ENCODE results near the gene NIT1.

The NIT1 gene, protein sequence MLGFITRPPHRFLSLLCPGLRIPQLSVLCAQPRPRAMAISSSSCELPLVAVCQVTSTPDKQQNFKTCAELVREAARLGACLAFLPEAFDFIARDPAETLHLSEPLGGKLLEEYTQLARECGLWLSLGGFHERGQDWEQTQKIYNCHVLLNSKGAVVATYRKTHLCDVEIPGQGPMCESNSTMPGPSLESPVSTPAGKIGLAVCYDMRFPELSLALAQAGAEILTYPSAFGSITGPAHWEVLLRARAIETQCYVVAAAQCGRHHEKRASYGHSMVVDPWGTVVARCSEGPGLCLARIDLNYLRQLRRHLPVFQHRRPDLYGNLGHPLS

DNA sequence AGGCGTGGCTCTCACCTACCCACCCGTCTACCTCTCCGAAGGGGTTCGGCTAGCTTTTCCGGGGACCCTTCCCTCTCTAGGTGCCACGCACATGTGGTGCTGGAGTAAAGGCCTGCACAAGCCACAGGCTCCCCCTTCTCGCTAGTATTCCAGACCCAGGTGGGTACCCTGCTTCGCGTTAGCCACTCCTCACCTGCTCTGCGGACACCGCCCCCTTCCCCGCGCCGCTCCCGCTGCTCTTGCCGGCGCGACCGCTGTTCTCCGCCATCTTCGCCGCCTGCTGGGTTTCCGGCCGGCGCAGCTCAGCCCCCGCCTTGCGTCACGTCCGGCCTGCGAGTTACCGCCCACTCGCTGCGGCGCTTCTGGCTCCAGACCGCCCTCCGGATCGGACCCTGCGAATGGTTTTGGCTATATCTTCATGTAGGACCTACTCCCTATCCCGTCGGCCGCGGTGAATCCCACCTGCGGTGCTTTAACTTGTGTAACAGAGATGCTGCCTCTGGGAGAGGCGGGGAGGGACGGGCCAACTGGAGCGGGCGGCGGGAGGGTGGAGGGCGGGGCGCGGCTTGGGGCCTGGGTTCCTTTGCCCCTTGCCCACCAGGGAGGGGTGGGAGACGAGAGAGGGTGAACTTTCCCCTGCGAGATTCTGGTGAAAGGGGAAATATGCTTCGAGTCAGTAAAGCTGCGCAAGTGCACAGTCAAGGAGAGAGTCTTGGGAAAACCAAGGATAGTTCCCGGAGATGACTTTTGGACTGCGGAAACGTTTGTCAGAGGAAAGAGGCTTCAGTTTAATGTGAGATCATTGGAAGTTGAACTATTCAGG lies at the start of gene NIT1, which contains the start of gene PFDN2:
NIT1 (plus strand) TSS at position 347 of the 823 bp plus-strand sequence; CDS start at position 419, 72 bp downstream.
PFDN2 (minus strand) TSS at position 279 of the 823 bp plus-strand sequence; CDS start at position 268, 11 bp downstream.
- Mint-ChIP-seq H3K36me3 (ENCODE audit: low read depth) (peaks cover 27% of the 10 kb centered on the region), H3K4me3 (peak within 1 kb of the TSS; percentile 91), H3K9me3 (no peaks in the 10 kb centered on the region), H3K4me1 (ENCODE audit: low read depth) (peaks cover 49% of the 10 kb centered on the region), H3K27ac (peak within 1 kb of the TSS; percentile 98), H3K27me3 (ENCODE audit: low read depth) (no peaks in the 10 kb centered on the region)

DNA sequence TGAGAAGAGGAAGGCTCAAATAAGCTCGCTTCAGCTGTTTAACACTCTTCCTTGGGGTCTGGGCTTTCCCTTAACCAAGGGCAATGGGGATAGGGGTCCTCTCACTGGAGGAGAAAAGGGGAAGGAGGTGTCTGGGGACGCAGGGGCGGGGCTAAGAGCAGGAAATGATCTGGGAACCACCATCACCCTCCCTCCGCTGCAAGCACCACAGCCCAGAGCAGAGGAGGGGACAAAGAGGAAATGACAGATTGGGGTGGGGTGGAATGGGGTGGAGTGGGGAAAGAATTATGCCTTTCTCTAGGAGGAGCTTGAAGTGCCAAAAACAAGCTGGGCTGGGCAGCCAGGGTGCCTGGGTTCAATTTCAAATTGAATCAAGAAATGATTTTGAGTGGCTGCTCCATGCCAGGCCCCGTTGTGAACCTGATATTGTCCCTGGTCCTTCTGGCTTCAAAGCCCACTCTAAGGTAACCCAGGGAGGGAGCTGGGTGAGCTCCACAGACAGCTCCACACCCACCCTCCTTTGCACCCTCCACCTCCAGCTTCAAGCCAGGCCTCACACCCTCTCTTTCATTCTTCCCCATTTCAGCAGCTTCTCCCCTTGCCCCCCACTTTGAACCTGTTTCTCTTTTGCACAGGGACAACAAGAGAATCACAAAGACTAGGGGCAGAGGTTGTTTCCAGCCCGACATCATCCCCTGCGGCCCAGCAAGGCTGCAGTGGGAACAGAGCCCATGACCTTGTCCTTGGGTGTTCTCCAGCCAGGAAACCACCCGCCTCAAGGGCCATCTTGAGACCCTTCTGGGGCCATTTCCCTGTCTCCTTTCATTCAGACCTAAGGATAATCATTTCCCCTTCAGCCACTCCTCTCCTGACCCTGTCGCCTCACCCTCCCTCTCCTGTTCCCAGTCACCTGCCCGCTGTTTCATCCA lies 49.3 kb upstream of the NIT1 start:
- Mint-ChIP-seq H3K27me3 (ENCODE audit: low read depth) (no peaks in the 10 kb centered on the region), H3K27ac (peak overlapping the region; percentile 100), H3K4me3 (peak overlapping the region; percentile 100), H3K9me3 (no peaks in the 10 kb centered on the region), H3K4me1 (ENCODE audit: low read depth) (peaks cover 55% of the 10 kb centered on the region), H3K36me3 (ENCODE audit: low read depth) (peaks cover 36% of the 10 kb centered on the region)

DNA sequence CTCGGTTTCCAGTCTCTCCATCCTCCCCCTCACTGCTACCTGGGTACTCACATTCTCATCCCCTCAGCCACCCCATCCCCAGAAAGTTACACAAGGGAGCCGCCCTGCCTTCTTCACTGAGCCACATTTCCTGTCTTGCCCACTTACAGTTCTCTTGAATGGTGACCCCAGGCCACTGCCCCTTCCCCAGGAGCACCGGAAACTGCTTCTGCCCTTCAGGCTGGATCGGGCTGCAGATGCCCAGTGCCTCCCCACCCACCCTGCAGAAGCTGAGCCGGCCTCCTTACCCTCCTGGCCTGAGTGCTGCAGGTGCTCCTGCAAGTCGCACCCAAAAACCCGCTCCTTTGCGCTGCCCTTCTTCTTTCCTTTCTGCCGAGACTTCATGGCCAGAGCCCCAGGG lies 48.7 kb upstream of the NIT1 start:
- Mint-ChIP-seq H3K4me1 (ENCODE audit: low read depth) (peaks cover 52% of the 10 kb centered on the region), H3K27me3 (ENCODE audit: low read depth) (no peaks in the 10 kb centered on the region), H3K36me3 (ENCODE audit: low read depth) (peaks cover 30% of the 10 kb centered on the region), H3K9me3 (no peaks in the 10 kb centered on the region), H3K27ac (peak overlapping the region; percentile 100), H3K4me3 (peak overlapping the region; percentile 100)

GRCh38 chr1:161069731-161070270 lies 48.1 kb upstream of the NIT1 start, which contains the start of gene ARHGAP30:
ARHGAP30 (minus strand) TSS chr1:161069891; CDS start chr1:161069624, 267 bp downstream.
- no peaks in the 10 kb centered on the region for H3K27me3 Mint-ChIP-seq (ENCODE audit: low read depth)
- peaks cover 47% of the 10 kb centered on the region for H3K4me1 Mint-ChIP-seq (ENCODE audit: low read depth)
- H3K36me3 Mint-ChIP-seq (ENCODE audit: low read depth): peaks cover 25% of the 10 kb centered on the region
- peak within 1 kb of the TSS; percentile 100 for H3K27ac Mint-ChIP-seq
- H3K4me3 Mint-ChIP-seq: peak within 1 kb of the TSS; percentile 100
- H3K9me3 Mint-ChIP-seq: no peaks in the 10 kb centered on the region

- peak overlapping the region; percentile 100 for H3K27ac Mint-ChIP-seq
- H3K4me1 Mint-ChIP-seq (ENCODE audit: low read depth): peaks cover 47% of the 10 kb centered on the region
- H3K4me3 Mint-ChIP-seq: peak overlapping the region; percentile 31
- no peaks in the 10 kb centered on the region for H3K9me3 Mint-ChIP-seq
- H3K36me3 Mint-ChIP-seq (ENCODE audit: low read depth): peaks cover 25% of the 10 kb centered on the region
- no peaks in the 10 kb centered on the region for H3K27me3 Mint-ChIP-seq (ENCODE audit: low read depth)
Observed at GRCh38 chr1:161070761-161071160, 47.1 kb upstream of the NIT1 start.

DNA sequence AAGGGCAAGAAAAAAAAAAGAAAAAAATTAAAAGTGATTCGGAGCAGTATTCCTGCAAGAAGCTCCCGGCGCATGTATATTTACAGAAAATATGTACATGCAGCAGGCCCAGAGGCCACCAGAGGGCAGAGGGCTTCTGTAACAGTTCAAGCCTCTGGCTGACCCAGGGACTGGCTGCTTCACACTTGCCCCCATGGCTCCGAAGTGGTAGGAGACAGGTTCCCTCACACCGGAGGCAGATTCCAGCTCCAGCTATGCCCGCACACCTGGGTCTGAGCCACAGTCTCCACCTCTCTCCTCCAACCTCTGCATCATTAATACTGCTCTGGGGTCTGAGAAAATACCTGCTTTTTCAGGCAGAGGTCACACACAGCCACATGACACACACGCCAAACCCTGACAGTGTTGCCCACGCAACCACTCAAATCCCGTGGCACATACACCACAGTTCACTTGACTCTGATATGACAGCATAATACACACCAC lies 46.0 kb upstream of the NIT1 start:
- H3K36me3 Mint-ChIP-seq (ENCODE audit: low read depth): peaks cover 20% of the 10 kb centered on the region
- H3K4me3 Mint-ChIP-seq: no peak overlapping the region
- H3K27me3 Mint-ChIP-seq (ENCODE audit: low read depth): no peaks in the 10 kb centered on the region
- no peaks in the 10 kb centered on the region for H3K9me3 Mint-ChIP-seq
- peaks cover 44% of the 10 kb centered on the region for H3K4me1 Mint-ChIP-seq (ENCODE audit: low read depth)
- H3K27ac Mint-ChIP-seq: peak overlapping the region; percentile 15

- no peak overlapping the region for H3K4me3 Mint-ChIP-seq
- peaks cover 37% of the 10 kb centered on the region for H3K4me1 Mint-ChIP-seq (ENCODE audit: low read depth)
- no peaks in the 10 kb centered on the region for H3K27me3 Mint-ChIP-seq (ENCODE audit: low read depth)
- H3K36me3 Mint-ChIP-seq (ENCODE audit: low read depth): peaks cover 12% of the 10 kb centered on the region
- no peaks in the 10 kb centered on the region for H3K9me3 Mint-ChIP-seq
- H3K27ac Mint-ChIP-seq: no peak overlapping the region
Observed at GRCh38 chr1:161072751-161073449, 45.0 kb upstream of the NIT1 start.

GRCh38 chr1:161073474-161074121 lies 44.3 kb upstream of the NIT1 start:
- Mint-ChIP-seq H3K36me3 (ENCODE audit: low read depth) (peaks cover 6% of the 10 kb centered on the region), H3K4me1 (ENCODE audit: low read depth) (peaks cover 32% of the 10 kb centered on the region), H3K27ac (no peak overlapping the region), H3K4me3 (no peak overlapping the region), H3K9me3 (no peaks in the 10 kb centered on the region), H3K27me3 (ENCODE audit: low read depth) (no peaks in the 10 kb centered on the region)

- no peak overlapping the region for H3K27ac Mint-ChIP-seq
- peaks cover 30% of the 10 kb centered on the region for H3K4me1 Mint-ChIP-seq (ENCODE audit: low read depth)
- H3K9me3 Mint-ChIP-seq: no peaks in the 10 kb centered on the region
- H3K36me3 Mint-ChIP-seq (ENCODE audit: low read depth): no peaks in the 10 kb centered on the region
- no peaks in the 10 kb centered on the region for H3K27me3 Mint-ChIP-seq (ENCODE audit: low read depth)
- no peak overlapping the region for H3K4me3 Mint-ChIP-seq
Observed at GRCh38 chr1:161074676-161075368, 43.1 kb upstream of the NIT1 start.

DNA sequence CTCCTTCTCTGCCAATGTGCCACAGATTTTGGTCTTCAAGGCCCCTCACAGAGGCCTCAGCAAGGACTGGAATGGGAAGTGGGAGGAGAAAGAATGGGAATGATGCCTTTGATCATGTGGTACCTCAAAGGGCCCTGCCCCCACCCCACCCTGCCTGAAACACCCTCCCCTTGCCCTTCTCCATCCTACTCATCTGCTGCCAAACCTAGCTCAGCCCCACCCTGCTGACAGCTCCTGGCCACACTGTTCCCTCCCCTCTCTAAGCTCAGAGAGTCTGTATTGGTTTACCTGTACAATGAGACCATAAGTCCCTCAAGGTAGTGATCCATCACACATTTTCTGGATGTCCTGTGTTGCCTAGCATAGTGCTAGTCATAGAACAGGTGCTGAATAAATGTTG lies 41.5 kb upstream of the NIT1 start:
- peaks cover 18% of the 10 kb centered on the region for H3K4me1 Mint-ChIP-seq (ENCODE audit: low read depth)
- H3K27ac Mint-ChIP-seq: no peak overlapping the region
- no peaks in the 10 kb centered on the region for H3K36me3 Mint-ChIP-seq (ENCODE audit: low read depth)
- H3K27me3 Mint-ChIP-seq (ENCODE audit: low read depth): no peaks in the 10 kb centered on the region
- no peak overlapping the region for H3K4me3 Mint-ChIP-seq
- H3K9me3 Mint-ChIP-seq: no peaks in the 10 kb centered on the region

- peaks cover 12% of the 10 kb centered on the region for H3K4me1 Mint-ChIP-seq (ENCODE audit: low read depth)
- no peaks in the 10 kb centered on the region for H3K36me3 Mint-ChIP-seq (ENCODE audit: low read depth)
- H3K4me3 Mint-ChIP-seq: no peak overlapping the region
- no peaks in the 10 kb centered on the region for H3K9me3 Mint-ChIP-seq
- H3K27me3 Mint-ChIP-seq (ENCODE audit: low read depth): no peaks in the 10 kb centered on the region
- no peak overlapping the region for H3K27ac Mint-ChIP-seq
Observed at GRCh38 chr1:161077426-161077825, 40.5 kb upstream of the NIT1 start.

GRCh38 chr1:161079436-161080110 lies 38.3 kb upstream of the NIT1 start:
- Mint-ChIP-seq H3K27ac (no peak overlapping the region), H3K27me3 (ENCODE audit: low read depth) (no peaks in the 10 kb centered on the region), H3K4me3 (no peak overlapping the region), H3K9me3 (no peaks in the 10 kb centered on the region), H3K4me1 (ENCODE audit: low read depth) (peaks cover 4% of the 10 kb centered on the region), H3K36me3 (ENCODE audit: low read depth) (no peaks in the 10 kb centered on the region)
